Hematopoietic multipotent progenitor cell treated with erythropoietin and hydrocortisone succinate and interleukin-3 and kit ligand, for 8 days (in vitro differentiated cells): ENCODE results near the gene JADE2.
"Not testable (repeated sequence)": the region's sequence is repeated elsewhere in the genome, so short reads cannot be mapped to it uniquely, and the experiment has no call there.

Experiments used
- DNase-seq: peaks from one replicate; pipeline ENCODE4 v3.0.0-alpha.2; 2015

The JADE2 gene

DNA sequence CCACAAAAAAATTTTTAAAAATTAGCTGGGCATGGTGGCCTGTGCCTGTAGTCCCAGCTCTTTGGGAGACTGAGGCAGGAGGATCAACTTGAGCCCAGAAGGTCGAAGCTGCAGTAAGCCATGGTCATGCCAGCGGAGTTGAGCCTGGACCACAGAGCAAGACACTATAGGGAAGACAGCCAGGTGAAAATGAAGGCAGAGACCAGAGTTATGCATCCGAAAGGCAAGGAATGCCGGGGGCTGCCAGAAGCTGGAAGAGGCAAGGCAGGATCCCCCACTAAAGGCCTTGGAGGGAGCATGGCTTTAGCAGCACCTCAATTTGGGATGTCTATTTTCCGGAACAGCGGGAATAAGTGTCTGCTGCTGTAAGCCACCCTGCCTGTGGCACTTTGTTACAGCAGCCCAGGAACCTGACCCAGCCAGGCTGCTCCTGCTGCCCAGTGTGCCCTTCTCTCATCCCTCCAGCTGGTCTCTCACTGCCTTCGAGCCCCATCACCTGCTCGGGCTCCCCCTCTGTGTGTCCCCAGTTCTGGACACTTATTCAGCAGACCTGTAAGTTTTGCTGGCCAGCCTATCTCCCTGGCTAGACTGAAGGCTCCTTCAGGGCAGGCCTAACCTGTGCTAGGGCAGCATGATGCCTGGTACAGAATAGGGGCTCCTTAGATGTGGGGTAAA lies 16.8 kb upstream of the JADE2 start:
- DNase-seq: no peak

GRCh38 chr5:134509308-134510040 lies 16.0 kb upstream of the JADE2 start:
- DNase-seq: peak; percentile 53

- peak; percentile 11 for DNase-seq
These were observed 14.3 kb upstream of the JADE2 start for GRCh38 chr5:134510970-134511795.

DNA sequence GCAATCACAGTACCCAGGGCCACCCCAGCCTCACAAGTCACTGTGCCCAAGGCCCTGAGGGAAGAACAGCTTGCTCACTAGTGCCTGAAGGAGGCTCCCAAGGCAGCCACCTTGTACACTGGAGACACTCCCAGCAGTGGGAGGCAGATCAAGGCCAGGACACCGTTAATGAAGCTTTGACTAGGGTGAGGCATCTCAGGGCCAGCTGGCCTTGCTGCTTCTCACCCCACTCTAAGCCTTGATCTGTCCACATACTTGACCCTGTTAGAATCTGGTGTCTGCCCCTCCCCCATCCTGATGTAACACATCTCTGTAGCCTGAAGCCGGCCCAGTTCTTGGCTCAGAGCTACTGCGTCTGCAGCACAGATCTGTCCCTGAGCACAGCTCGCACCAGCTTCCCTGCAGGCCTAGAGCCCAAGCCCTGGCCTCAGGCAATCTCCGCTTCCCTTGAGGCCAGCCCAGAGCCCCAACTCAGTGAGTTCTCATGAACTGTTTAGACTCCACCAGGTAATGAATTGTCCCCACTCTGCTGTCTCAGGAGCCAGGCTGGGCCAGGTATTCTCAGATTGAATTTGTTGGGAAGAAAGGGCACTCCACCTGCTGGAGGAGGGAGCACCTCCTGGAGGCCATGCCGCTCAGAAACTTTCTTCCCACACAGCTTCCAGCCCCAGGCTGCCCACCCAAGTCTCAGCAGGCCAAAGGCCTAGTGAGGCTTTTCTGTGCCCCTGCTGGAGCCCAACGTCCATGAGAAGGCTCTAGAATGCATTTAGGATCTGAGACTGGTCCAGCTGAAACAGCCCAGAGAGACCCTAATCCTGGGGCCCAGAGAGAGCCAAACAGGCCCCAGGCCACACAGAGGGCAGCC lies 13.4 kb upstream of the JADE2 start:
- no peak for DNase-seq

DNA sequence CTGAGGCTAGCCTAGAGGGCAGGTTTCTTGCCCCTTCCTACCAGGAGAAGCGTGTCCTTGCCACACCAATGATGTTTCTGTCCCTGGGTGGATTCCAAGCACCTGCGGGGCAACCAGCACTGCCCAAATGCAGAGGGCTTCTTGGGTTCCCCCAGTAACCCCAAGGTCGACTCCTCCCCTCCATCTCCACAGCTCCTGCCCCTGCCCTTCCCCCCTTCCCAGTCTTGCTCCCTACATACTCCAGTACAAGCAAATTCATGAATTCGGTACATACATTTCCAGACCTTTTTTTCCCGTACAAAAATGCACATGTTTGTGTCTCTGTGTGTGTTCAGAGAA lies 12.8 kb upstream of the JADE2 start:
- no peak for DNase-seq

DNA sequence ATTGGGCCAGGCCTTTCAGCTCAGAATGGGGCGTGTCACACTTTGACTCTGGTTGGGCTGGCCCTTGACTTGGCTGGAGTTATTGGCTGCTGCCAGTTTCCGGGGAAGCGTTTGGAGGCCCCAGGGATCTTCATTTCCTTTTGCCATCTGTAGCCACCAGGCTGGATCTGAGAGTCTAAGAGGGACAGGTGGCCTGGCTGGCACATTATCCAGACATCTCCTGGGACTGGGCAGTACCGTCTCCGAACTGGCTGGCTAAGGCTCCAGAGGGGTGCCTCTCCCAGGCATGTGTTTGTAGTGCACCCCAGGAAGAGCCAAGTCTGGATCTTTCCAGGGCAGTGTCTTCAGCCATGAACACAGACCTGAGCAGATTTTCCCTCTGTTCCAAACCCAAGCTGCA lies 9.7 kb upstream of the JADE2 start:
- no peak for DNase-seq

DNA sequence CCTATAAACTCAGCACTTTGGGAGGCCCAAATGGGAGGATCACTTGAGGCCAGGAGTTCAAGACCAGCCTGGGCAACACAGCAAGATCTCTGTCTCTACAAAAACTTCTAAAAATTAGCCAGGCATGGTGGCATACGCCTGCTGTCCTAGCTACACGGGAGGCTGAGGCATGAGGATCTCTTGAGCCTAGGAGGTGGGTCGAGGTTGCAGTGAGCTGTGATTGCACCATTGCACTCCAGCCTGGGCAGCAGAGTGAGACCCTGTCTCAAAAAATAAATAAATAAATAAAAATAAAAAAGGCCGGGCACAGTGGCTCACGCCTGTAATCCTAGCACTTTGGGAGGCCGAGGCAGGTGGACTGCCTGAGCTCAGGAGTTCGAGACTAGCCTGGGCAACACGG lies 8.5 kb upstream of the JADE2 start:
- not testable (repeated sequence) for DNase-seq

- DNase-seq: no peak
These were observed 7.9 kb upstream of the JADE2 start for GRCh38 chr5:134517553-134517952.

GRCh38 chr5:134519989-134520388 lies 5.5 kb upstream of the JADE2 start:
- DNase-seq: no peak

- no peak for DNase-seq
These were observed 3.6 kb upstream of the JADE2 start for GRCh38 chr5:134521841-134522240.

- DNase-seq: peak; percentile 14
These were observed 1.8 kb upstream of the JADE2 start for GRCh38 chr5:134523543-134524271.

DNA sequence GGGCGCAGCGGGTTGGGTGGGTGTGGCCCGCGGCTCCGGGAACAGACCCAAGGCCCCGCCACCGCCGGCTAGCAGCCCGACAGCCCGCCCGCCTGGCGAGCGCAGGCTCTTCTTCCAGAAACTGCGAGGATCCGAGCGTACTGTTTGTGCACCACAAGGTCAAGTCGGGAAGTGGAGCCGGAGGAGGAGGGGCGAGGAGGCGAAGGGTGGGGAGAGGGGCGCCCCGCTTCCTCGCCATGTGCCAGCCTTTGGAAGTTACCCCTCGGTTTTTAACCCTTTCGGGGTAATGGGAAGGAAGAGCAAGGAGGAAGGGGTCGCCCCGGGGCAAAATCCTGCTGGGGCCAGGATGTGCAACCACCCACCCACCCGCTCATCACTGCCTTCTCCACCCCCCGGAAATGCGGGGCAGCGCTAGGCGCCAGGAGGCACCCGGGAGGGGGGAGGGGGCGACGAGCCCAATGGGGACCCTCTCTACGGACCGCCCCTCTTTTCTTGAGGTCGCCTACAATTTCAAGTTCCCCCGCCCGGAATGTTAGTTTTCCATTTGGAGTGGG lies 1.1 kb upstream of the JADE2 start:
- peak; percentile 77 for DNase-seq

- peak; percentile 77 for DNase-seq
These were observed 413 bp downstream of the JADE2 start for GRCh38 chr5:134525683-134526482.

DNA sequence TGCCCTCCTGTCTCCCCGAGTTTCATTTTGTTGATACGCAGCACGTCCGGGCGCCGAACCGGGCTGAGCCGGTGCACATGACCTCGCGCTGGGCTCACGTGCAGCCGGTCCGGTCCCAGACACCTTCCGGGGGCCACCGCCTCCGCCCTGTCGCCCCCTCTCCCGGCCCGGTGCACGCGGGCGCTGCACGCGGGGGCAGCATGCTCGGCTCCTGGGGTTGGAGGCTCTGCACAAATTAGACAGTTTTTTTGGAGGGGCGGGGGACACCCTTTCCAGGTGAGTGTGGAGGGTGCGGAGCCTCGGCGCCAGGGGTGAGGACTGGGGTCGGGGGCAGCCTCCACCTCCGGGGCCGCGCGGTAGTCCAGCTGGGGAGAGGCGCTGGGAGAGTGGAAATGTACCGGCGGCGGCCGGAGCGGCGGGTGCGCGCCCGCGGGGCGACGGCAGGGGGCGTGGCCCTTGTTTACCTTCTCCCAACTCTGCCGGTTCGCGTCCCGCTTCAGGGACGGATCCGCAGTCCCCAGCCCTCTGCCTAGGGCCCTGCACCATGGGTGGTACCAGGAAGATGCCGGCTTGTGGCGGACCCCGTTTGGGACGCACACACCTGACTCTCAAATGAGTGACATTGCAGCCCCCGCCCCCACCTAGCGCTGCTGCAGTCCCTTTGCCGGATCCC lies 1.1 kb downstream of the JADE2 start:
- peak; percentile 74 for DNase-seq

GRCh38 chr5:134527156-134527960 lies 1.9 kb downstream of the JADE2 start:
- peak; percentile 66 for DNase-seq

- no peak for DNase-seq
These were observed 2.5 kb downstream of the JADE2 start for GRCh38 chr5:134527961-134528424.

- DNase-seq: no peak
These were observed 3.1 kb downstream of the JADE2 start for GRCh38 chr5:134528556-134528955.

DNA sequence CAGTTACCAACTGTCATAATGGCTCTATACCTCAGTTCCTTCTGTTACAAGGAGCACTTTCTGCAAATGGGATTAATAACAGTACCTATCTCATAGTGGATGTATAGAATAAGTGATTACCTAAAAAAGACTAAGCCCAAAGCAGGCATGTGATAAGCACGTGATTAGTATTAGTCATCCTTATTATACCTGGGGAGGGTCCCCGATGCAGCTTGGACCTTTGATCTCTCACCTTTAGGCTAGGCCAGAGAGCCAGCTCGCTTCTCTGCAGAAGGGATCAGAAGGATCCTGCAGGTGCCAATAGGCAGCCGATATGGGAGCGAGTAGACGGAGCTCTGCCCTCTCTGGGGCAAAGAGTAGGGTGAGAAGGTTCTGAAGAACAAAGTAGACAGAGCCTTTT lies 4.0 kb downstream of the JADE2 start:
- no peak for DNase-seq
